ENCODE data around the gene TBX19. TPM values are rescaled to one million over a fixed set of nuclear protein-coding genes. Genes with fewer than 3 reads are reported as not detected.

Gene TBX19
- total RNA-seq, 6 experiments from 2014 or later, result 0.43 to 0.68 (median 0.56) TPM

GRCh38 chr1:168297019-168297730, 16.5 kb downstream of the TBX19 start:
- H3K4me3 ChIP-seq, result no peak overlapping the region
- peaks cover 0 to 4% (median 0%) of the 10 kb centered on the region in 4 donors for H3K4me1 ChIP-seq
- H3K27ac ChIP-seq, result no peak overlapping the region
- H3K27me3 ChIP-seq, result no peaks in the 10 kb centered on the region
- intact Hi-C loops (cut with DNase I), result no loop called here
- no peak for DNase-seq
- TF ChIP-seq POLR2A (IDR thresholded peaks at IDR 0.05) (no peak), CTCF (IDR thresholded peaks at IDR 0.05) (no peak)
- 85% methylated on average over 7 of the region's 7 CpGs for WGBS (ENCODE audit: insufficient coverage, low coverage, low lambda C conversion rate, missing lambda C conversion rate)
- H3K9me3 ChIP-seq, result no peaks in the 10 kb centered on the region
- no peaks in the 10 kb centered on the region for H3K36me3 ChIP-seq
- ATAC-seq, result no peak

- H3K9me3 ChIP-seq, result no peaks in the 10 kb centered on the region
- H3K36me3 ChIP-seq, result no peaks in the 10 kb centered on the region
- WGBS (ENCODE audit: insufficient coverage, low coverage, low lambda C conversion rate, missing lambda C conversion rate), result 84% methylated on average over 3 of the region's 3 CpGs
- H3K27me3 ChIP-seq, result no peaks in the 10 kb centered on the region
- DNase-seq, result no peak
- intact Hi-C loops (cut with DNase I), result no loop called here
- TF ChIP-seq POLR2A (IDR thresholded peaks at IDR 0.05) (no peak), CTCF (IDR thresholded peaks at IDR 0.05) (no peak)
- peaks cover 0 to 4% (median 0%) of the 10 kb centered on the region in 4 donors for H3K4me1 ChIP-seq
- H3K27ac ChIP-seq, result no peak overlapping the region
- ATAC-seq, result no peak
- H3K4me3 ChIP-seq, result no peak overlapping the region
Observed at GRCh38 chr1:168298446-168298845, 17.8 kb downstream of the TBX19 start.

- TF ChIP-seq CTCF (IDR thresholded peaks at IDR 0.05), result no peak
- TF ChIP-seq POLR2A (IDR thresholded peaks at IDR 0.05), result no peak
- Histone ChIP-seq H3K36me3 (no peaks in the 10 kb centered on the region), H3K9me3 (no peaks in the 10 kb centered on the region), H3K4me3 (no peak overlapping the region), H3K27ac (no peak overlapping the region), H3K27me3 (no peaks in the 10 kb centered on the region), H3K4me1 (peaks cover 0 to 4% (median 0%) of the 10 kb centered on the region in 4 donors)
- intact Hi-C loops (cut with DNase I), result no loop called here
- ATAC-seq, result no peak
- 88% methylated on average over 2 of the region's 2 CpGs for WGBS (ENCODE audit: insufficient coverage, low coverage, low lambda C conversion rate, missing lambda C conversion rate)
- no peak for DNase-seq
Observed at GRCh38 chr1:168300626-168301025, 19.9 kb downstream of the TBX19 start.

GRCh38 chr1:168301664-168302320, 21.1 kb downstream of the TBX19 start:
- TF ChIP-seq CTCF (IDR thresholded peaks at IDR 0.05) (no peak), POLR2A (IDR thresholded peaks at IDR 0.05) (no peak)
- DNase-seq (no peak), ATAC-seq (no peak)
- intact Hi-C loops (cut with DNase I), result no loop called here
- Histone ChIP-seq H3K36me3 (no peaks in the 10 kb centered on the region), H3K27me3 (no peaks in the 10 kb centered on the region), H3K4me1 (peaks cover 0 to 4% (median 0%) of the 10 kb centered on the region in 4 donors), H3K27ac (no peak overlapping the region), H3K9me3 (no peaks in the 10 kb centered on the region), H3K4me3 (no peak overlapping the region)
- 48% methylated on average over 3 of the region's 3 CpGs for WGBS (ENCODE audit: insufficient coverage, low coverage, low lambda C conversion rate, missing lambda C conversion rate)

All from right lobe of liver (tissue), 6 donors.